ENCODE data around the gene ZNF366.

GRCh38 chr5:72506158-72506549 lies 1.1 kb downstream of the ZNF366 start:
- TF ChIP-seq, protein P1, sequence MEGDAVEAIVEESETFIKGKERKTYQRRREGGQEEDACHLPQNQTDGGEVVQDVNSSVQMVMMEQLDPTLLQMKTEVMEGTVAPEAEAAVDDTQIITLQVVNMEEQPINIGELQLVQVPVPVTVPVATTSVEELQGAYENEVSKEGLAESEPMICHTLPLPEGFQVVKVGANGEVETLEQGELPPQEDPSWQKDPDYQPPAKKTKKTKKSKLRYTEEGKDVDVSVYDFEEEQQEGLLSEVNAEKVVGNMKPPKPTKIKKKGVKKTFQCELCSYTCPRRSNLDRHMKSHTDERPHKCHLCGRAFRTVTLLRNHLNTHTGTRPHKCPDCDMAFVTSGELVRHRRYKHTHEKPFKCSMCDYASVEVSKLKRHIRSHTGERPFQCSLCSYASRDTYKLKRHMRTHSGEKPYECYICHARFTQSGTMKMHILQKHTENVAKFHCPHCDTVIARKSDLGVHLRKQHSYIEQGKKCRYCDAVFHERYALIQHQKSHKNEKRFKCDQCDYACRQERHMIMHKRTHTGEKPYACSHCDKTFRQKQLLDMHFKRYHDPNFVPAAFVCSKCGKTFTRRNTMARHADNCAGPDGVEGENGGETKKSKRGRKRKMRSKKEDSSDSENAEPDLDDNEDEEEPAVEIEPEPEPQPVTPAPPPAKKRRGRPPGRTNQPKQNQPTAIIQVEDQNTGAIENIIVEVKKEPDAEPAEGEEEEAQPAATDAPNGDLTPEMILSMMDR (IDR thresholded peaks at IDR 0.05) = no peak
- TF ChIP-seq POLR2A (IDR thresholded peaks at IDR 0.05) = no peak

All from right lobe of liver (tissue), 4 donors.